Measurements from ENCODE around the gene TMEM87B. TPM values are rescaled to one million over a fixed set of nuclear protein-coding genes. Genes with fewer than 3 reads are reported as not detected.

Gene TMEM87B
- total and polyA plus RNA-seq, 10 of the 15 experiments (the other 5 are each of a cell fraction or from before 2014, with no cell fraction given), result 5.7 to 20.6 (median 12.3) TPM

GRCh38 chr2:112024231-112024630 lies 30.8 kb upstream of the TMEM87B start (continued):
- TF ChIP-seq IRF3 (IDR thresholded peaks at IDR 0.05), result no peak

GRCh38 chr2:112024896-112025491 lies 30.1 kb upstream of the TMEM87B start:
- FAIRE-seq (no peak), DNase-seq (ENCODE audit: low read depth, low spot score) (no peak), ATAC-seq (no peak)
- Histone ChIP-seq H3K27ac (ENCODE audit: control insufficient read depth, insufficient read depth) (no peak overlapping the region), H2AFZ (ENCODE audit: control insufficient read depth, low read depth, low read length) (no peak overlapping the region), H3K36me3 (ENCODE audit: control insufficient read depth in 2 of 2, insufficient read depth in 2 of 2, low read length in 1 of 2) (no peaks in the 10 kb centered on the region), H3K79me2 (ENCODE audit: control insufficient read depth, insufficient read depth, low read length) (no peaks in the 10 kb centered on the region), H3K4me3 (no peak overlapping the region), H4K20me1 (ENCODE audit: control insufficient read depth, insufficient read depth) (no peaks in the 10 kb centered on the region), H3K9ac (ENCODE audit: control insufficient read depth, insufficient read depth, low read length) (no peak overlapping the region), H3K27me3 (replicated peaks in 1 of 2; ENCODE audit: control insufficient read depth in 2 of 2, insufficient read depth in 2 of 2, low read length in 1 of 2) (no peaks in the 10 kb centered on the region), H3K4me1 (ENCODE audit: control insufficient read depth, insufficient read depth, low read length) (no peaks in the 10 kb centered on the region), H3K4me2 (ENCODE audit: control insufficient read depth, insufficient read depth) (no peak overlapping the region), H3K9me3 (replicated peaks; ENCODE audit: control insufficient read depth, insufficient read depth, low read length) (no peaks in the 10 kb centered on the region)
- ChIA-PET POLR2A (interaction anchor here (0.5 to 1.4 kb wide), 2 partner anchors 10 to 142 kb away, joined by 3 to 4 read pairs; no protein-coding TSS in a partner anchor), SMC1A (ENCODE audit: uncharacterized antibody, unreplicated experiment) (no interaction called here), RAD21 (ENCODE audit: unreplicated experiment) (no interaction called here), CTCF (no interaction called here)
- WGBS (ENCODE audit: insufficient coverage, insufficient replicate concordance, low lambda C conversion rate, missing lambda C conversion rate), result 57% methylated on average over 12 of the region's 12 CpGs
- no TSS peak for BruUV-seq (replicated peaks)
- no peak for TF ChIP-seq STAT1 (conservative IDR thresholded peaks at IDR 0.05)
- no peak for TF ChIP-seq NFIC (IDR thresholded peaks at IDR 0.05; ENCODE audit: low read depth, low read length)
- TF ChIP-seq TCF7 (IDR thresholded peaks at IDR 0.05; ENCODE audit: borderline replicate concordance), result no peak
- TF ChIP-seq SMAD1 (IDR thresholded peaks at IDR 0.05; ENCODE audit: low read depth, partially characterized antibody), result no peak
- no peak for TF ChIP-seq ZBTB33 (IDR thresholded peaks at IDR 0.05)
- TF ChIP-seq RAD21 (IDR thresholded peaks at IDR 0.05; ENCODE audit: insufficient read depth, low read depth, low read length), result no peak
- no peak for TF ChIP-seq NFYB (IDR thresholded peaks at IDR 0.05; ENCODE audit: insufficient read depth, low read depth, low read length)
- no peak for TF ChIP-seq ETV6 (conservative IDR thresholded peaks at IDR 0.05 in 1 of 2, IDR thresholded peaks at IDR 0.05 in 1 of 2; ENCODE audit: borderline replicate concordance in 1 of 2, low read depth in 1 of 2)
- no peak for TF ChIP-seq RELA (IDR thresholded peaks at IDR 0.05; ENCODE audit: borderline replicate concordance, partially characterized antibody)
- no peak for TF ChIP-seq MXI1 (IDR thresholded peaks at IDR 0.05; ENCODE audit: low read depth, low read length)
- TF ChIP-seq GATAD2B (conservative IDR thresholded peaks at IDR 0.05; ENCODE audit: low read depth), result no peak
- TF ChIP-seq, protein P1, sequence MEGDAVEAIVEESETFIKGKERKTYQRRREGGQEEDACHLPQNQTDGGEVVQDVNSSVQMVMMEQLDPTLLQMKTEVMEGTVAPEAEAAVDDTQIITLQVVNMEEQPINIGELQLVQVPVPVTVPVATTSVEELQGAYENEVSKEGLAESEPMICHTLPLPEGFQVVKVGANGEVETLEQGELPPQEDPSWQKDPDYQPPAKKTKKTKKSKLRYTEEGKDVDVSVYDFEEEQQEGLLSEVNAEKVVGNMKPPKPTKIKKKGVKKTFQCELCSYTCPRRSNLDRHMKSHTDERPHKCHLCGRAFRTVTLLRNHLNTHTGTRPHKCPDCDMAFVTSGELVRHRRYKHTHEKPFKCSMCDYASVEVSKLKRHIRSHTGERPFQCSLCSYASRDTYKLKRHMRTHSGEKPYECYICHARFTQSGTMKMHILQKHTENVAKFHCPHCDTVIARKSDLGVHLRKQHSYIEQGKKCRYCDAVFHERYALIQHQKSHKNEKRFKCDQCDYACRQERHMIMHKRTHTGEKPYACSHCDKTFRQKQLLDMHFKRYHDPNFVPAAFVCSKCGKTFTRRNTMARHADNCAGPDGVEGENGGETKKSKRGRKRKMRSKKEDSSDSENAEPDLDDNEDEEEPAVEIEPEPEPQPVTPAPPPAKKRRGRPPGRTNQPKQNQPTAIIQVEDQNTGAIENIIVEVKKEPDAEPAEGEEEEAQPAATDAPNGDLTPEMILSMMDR (IDR thresholded peaks at IDR 0.05 in 2 of 3, conservative IDR thresholded peaks at IDR 0.05 in 1 of 3; ENCODE audit: control insufficient read depth in 2 of 3, extremely low read depth in 1 of 3, insufficient read depth in 1 of 3, low read depth in 3 of 3, low read length in 3 of 3), result no peak
- no peak for TF ChIP-seq IRF4 (IDR thresholded peaks at IDR 0.05; ENCODE audit: low read depth, low read length)
- TF ChIP-seq IKZF2 (IDR thresholded peaks at IDR 0.05), result no peak
- in situ Hi-C loops (cut with MboI) (no loop called here), intact Hi-C loops (cut with micrococcal nuclease; ENCODE audit: unreplicated experiment) (no loop called here)
